Muscle of arm (tissue), 12 donors: ENCODE measurements around the gene CNIH3. TPM values are rescaled to one million over a fixed set of nuclear protein-coding genes. Genes with fewer than 3 reads are reported as not detected.
"Not testable (repeated sequence)": the region's sequence is repeated elsewhere in the genome, so short reads cannot be mapped to it uniquely, and the experiment has no call there.

Source experiments
- DNase-seq: peaks from one replicate; pipeline ENCODE4 v3.0.0-alpha.2; 2013
- polyA plus RNA-seq, 12 donors: library from polyadenylated mRNA; unstranded; fragments of 120-200 nt; gene quantifications; one replicate each; pipeline ENCODE4 v1.2.1, GENCODE V29; 2013; ENCODE audit not compliant: insufficient read length in 12 of 12

CNIH3 gene
- polyA plus RNA-seq, 12 donors: 1.9 to 3.8 (median 3.3) TPM; not detected in 2

DNA sequence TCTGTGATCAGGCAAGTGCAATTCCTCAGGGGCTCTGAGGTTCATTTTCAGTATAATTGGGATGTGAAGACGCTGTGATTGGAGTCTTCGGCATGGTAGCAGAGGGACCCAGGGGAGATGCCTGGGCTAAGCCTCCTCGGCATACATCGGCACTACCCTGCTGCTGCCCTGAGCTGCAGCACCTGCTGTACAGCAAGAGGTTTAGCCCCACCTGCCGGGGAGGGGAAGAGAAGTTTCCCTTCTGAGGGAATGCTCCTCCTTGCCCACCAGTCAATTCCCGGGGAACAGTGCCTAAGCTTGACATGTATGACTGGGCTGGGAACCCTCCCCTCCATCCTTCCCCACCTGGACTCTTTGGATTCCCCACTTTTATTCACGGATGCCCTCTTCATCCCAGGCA lies 24.9 kb downstream of the CNIH3 start:
- no peak for DNase-seq

DNA sequence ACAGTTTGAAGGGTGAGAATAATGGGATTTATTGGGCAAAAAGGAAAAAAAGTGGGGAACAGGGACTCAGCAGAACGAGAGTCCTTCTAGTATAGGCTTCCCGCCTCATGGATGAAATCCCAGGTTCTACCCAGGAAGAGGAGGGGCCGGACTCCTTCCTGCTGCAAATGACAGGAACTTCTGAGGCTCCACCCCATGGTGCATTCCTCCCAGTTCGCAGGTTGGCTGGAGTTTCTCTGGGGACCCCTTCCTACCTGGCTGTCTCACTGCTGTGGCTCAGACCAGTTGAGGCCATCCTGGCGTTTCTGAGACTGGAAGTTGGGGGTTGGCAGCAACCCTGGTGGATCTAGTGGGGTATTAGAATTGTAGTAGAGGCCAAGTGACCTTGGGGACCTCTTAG lies 27.5 kb downstream of the CNIH3 start:
- no peak for DNase-seq

DNA sequence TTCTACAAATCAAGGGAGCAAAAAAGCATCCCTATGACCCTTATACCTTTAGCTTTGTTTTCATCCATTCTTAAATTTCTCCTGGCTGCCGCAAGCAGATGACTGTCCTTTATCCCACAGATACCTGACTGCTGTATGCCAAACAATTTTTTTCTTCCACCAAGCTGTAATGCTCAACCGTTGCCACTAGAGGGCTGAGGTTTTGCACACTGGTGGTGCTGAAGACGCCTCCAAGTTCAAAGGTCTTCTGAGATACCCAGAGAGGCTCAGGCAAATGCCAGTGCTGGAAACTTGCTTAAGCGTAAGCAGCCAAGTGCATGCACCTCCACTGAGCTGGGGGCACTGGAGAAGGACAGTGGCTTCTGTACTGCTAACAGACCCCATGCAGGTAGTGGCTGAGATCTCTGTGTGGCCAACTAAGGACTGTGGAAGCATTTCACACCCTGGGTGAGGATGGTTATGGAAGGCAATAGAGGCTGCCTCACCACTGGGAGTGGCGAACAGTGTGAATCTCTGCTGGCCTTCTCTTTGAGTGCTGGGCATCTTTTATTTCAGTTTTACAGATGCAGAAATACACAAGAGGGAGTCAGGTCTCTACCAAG lies 28.5 kb downstream of the CNIH3 start:
- peak; percentile 41 for DNase-seq

DNA sequence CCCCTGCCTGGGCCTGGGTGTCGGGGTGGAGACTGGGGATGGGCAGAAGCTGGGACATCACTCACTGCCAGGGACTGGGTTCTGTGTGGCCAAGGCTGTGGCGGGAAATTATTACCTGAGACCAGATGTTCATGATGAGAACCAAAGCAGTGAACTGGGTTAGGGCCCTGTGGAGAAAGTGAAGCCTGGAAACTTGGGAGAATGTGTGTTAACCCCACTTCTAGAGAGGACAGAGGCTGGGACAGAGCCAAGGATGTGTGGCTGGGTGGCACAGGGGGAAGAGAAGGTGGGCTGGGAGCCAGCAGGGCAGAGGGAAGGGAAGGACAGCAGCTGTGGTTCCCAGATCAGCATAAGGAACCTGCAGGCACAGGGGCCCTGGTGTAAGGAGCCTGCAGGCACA lies 31.3 kb downstream of the CNIH3 start:
- no peak for DNase-seq

DNA sequence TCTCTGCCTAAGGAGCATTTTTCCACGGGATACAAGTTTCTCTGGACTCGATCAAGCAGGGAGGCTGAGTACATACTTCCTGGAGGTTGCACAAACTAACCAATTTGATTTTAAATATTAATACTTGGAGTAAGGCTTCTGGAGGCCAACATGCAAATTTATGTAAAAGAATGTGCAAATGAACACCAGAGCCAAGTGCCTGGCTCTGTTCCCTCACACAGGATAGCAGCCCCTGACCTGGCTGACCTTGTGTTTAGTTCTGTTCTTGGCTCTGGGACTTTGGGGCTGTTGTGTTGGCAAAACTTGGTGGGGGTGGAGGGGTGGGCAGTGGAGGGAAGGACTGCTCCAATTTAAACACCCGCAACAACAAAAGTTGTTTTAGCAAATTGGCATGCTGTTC lies 34.2 kb downstream of the CNIH3 start:
- no peak for DNase-seq

DNA sequence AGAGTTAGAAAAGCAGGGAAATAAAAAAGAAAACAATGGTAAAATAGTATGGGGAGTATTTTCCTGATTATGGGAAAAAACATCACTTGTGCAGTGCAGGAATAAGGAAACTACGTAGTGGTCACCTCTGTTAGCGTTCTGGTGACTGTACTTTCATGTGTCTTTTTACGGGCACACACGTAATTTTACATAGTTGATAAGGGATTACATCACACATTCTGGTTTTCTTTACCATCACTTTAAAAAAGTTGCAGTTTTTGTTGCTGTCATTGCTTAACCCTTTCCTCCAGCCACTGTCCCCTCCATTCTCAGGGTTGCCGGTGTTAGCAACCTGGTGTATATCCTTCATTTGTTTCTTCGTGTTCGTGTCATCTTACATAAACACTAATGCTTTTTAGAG lies 35.1 kb downstream of the CNIH3 start:
- DNase-seq: no peak

DNA sequence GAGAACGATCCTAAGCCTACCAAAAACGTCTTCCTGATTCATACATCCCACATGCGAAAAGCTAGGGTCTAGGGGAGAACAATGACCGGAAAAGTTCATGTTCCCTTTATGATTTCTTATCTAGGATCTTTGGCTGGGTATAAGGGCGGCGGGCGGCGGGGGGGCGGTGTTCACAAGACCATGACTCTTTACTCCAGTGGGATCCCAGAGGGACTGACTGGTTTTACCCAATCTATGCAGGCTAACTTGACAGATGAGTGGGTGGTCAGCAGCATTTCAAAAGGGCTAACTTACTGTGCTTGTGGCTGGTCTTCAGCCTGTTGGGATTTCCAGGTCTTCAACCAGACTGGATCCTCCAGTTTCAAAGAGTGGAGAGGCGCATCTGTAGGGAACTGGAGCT lies 40.3 kb downstream of the CNIH3 start:
- DNase-seq: no peak

DNA sequence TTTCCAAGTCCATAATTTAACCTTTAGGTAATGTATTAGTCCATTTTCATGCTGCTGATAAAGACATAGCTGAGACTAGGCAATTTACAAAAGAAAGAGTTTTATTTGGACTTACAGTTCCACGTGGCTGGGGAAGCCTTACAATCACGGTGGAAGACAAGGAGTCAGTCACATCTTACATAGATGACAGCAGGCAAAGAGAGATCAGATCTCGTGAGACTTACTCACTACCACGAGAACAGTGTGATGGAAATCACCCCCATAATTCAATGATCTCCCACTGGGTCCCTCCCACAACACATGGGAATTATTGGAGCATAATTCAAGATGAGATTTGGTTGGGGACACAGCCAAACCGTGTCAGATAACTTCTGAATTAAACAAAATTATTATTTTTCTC lies 44.0 kb downstream of the CNIH3 start:
- no peak for DNase-seq

DNA sequence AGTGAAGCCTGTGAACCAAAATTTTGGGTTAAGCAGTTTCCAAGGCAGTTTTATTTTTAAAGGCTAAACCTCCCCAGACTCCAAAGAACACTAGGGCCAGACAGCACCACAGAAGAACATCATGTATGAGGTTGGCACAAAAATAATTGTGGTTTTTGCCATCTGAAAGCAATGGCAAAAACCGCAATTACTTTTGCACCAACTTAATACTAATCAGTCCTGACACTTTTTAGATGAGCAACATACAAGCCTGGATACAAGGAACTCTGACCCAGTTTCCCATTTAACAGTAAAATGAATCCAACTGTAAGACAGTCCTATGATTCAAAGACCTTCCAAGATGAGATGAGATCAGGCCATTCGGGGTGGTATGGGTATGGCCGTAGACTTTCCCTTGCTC lies 46.8 kb downstream of the CNIH3 start:
- no peak for DNase-seq

DNA sequence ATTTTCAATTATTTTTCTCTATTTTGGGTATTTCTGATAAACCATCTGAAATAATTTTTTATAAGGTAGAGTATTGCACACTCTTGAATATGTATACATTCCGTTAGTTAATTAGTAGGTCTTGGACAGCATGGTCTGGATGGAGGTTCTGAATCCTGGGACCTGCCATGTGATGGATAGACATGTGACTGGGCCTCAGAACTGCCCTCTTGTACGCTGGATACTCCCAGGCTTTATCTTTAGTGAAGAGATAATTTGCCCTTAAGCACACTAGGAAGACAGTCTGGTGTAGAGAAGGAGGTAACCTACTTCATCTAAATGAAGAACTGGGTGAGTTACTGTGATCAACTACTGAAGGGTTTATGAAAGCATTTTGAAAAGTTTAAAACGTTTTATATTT lies 48.9 kb downstream of the CNIH3 start:
- DNase-seq: no peak

DNA sequence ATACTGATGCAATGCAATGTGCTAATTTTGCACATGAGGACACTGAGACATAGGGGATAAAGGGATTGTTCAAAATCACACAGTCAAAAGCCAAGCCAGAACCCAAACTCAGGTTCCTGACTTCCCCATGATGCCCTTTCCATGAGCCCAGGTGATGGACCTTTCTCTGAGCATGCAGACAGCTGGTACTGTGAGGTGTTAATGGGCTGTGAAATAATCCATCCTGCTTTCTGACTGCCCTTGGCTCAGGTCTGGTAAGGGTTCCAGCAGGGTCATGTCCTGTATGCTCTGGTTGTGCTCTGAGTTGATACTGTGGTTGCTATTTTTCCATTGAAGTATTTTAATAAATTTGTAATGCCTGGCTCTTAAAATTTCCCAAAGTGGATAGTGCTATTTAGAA lies 50.0 kb downstream of the CNIH3 start:
- no peak for DNase-seq

DNA sequence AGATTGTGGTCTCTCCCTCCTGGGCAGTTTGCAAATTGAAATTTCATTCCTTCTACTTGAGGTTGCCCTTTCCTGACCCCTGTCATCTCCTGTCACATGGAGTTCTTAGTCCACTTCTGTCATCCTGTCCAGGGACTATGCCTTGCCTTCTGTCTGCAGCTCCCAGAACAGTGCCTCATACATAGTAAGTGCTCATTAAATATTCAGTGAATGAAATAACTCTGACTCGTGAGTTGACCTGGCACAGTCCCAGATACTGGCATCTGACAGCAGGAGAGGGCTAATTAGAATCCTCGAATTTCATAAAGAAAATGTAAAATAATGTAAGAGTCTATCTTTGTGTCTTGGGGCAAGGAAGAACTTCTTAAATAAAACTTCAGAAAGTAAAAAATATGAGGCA lies 50.8 kb downstream of the CNIH3 start:
- DNase-seq: no peak

DNA sequence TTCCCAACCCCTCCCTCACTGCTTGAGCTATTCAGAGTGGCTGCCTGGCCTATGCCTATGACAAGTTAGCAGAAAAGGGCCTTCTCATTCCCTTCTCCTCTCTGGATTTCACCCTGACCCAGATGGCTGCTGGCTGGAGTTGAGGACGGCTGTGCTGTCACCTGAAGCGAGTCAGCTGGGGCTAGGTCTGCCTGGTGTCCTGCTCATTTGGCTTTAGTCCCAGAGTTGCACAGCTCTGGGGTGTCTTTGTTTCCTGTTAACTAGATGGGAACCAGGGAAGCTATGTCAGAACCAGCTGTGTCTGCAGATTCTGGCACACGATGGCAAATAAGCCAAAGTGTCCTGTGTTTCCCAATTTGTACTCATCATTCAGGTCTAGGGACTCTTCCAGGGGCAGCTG lies 52.9 kb downstream of the CNIH3 start:
- no peak for DNase-seq

DNA sequence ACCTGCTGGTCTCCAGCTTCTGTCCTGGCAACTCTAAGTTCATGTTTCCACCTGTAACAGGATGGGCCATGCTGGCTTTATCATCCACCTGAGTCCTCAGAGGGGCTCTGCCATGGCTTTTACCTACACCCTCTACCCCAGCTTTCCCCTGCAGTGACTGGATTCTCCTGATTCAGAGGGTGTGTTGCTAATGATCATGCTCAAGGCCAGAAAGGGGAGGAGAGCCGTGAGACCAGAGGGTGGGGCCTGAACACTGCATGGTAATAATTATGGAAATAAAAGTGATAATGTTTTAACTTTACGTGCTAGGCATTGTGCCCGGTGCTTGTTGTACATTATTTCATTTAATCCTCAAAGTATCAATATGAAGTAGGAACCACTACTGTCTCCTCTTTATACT lies 53.3 kb downstream of the CNIH3 start:
- no peak for DNase-seq

DNA sequence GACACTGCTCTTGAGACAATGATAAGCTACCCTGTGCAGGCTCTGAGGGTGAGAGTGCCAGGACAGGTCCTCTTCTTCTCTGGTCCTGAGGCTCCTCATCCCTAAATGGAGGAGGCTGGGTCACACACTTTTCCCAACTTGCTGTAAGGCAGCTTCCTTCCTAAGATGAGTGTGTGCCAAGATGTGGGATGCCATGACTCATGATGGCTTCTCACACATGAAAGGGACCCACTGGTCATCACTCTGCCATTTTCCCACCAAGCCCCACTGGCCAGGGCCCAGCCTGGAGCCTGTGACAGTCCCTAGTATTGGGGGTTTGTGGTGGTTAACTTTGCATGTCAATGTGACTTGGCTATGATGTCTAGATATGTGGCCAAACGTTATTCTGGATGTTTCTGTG lies 54.4 kb downstream of the CNIH3 start:
- no peak for DNase-seq

DNA sequence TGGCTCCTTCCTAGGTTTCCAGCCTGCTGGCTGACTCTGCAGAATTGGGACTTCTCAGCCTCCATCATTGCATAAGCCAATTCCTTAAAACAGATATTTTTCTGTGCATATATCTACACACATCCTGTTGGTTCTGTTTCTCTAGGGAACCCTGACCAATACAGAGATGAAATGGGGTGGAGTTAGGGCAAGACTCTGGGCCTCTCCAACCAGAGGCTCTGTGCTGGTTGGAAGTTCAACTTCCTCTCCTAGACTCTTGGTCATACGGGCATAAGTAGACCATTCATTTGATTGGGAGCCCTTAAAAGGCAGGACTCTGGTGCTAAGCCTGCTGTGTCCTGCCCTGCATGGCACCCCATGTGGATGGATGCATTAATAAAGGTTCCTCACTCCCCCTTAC lies 55.0 kb downstream of the CNIH3 start:
- no peak for DNase-seq

DNA sequence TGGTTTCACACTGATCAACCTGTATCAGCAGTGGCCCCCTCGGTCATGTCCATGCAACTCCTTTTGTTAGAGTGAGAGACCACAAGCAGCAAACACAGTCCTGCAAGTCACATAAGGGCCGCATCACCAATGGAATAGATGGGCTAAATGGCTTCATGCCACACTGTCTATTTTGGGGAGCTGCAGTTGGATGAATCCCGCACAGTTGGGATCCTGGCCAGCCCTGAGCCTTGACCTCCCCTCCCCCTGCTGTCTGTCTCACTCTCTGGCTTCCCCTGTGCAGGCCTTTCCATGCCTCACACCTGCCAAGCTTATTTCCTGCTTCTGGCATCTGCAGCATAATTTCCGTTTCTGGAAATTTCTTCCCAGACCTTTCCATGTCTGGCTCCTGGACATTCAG lies 57.0 kb downstream of the CNIH3 start:
- DNase-seq: peak; percentile 13

DNA sequence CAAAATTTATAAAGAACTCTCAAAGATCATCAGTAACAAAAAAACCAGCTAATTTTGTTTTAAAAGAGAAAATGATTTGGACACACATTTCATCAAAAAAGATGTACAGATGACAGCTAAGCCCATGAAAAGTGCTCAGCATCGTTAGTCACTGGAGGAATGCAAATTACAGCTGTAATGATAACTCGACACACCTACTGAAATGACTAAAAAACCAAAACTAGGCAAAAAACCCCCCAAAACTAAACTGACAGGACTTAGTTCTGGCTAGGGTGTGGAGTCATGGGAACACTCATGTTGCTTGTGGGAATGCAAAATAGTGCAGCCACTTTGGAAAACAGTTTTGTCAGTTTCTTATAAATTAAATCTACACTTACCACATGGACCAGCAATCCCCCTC lies 59.5 kb downstream of the CNIH3 start:
- no peak for DNase-seq

DNA sequence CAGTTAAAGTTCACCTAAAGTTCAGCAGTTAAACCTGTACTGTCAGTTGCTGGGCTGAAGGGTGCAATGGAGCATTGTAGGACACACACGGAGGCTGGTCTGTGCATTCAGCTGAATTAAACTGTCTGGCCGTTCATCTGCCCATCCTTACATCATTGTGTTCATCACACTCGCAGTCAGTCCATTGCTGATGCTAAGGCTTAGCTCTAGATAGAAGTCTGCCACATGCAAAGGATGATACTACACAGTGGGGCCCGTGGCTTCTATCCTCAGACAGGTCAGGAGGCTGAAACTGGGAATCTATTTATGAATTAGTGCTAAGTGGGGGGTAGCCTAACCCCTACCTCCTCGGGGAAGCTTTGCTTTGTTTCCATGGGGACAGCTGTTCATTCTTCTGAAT lies 60.4 kb downstream of the CNIH3 start:
- DNase-seq: no peak

DNA sequence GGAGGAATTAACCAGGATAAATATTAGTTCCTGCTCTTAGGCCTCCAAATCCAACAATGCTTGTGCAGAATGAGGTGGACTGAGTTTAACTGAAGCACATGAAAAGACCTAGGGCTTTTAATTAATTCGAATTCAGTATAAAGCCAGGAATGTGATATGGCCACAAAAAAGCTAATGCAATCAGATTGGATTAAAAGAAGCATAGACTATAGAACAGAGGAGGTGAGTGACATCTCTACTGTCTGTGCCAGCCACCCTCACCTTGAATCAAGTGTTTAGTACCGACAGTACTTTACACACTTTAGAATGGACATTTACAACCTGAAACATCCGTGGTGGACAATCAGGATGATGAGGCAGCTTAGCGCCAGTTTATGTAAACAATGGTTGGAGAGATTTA lies 62.1 kb downstream of the CNIH3 start:
- DNase-seq: no peak

DNA sequence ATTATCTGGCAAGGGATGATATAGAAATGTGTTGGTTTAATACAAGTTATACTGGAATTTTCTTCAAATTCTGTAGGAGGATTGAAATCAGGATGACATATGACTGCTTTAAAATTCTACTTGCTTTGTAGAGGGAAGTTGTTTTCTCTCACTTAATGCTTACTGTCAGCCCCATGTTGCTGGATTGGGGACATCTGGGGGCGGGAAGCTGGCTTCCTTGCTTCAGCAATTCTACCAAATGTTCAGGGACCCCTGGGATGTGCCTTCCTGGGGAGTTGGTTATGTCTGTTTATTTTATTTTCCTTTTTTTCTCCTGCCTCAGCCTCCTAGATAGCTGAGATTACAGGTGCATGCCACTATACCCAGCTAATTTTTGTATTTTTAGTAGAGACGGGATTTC lies 63.5 kb downstream of the CNIH3 start:
- no peak for DNase-seq

DNA sequence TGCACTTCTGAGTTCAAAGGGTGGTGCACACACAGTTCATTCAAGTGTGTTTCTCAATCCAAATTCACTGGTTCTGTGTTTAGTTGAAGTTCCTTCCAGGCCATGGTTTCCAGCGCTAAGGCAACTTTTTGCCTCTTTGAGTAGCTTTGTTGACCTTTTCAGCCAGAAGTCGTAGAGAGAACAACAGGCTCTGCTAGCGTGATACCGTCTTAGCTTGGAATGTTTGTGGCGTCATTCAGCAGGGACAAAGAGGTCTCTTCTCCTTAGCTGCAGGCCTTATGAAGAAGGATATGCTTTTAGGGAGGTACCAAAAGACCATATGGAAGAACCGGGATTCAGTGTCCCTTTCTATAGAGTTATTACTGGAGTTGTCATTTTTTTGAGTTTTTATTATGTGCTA lies 65.7 kb downstream of the CNIH3 start:
- DNase-seq: no peak

DNA sequence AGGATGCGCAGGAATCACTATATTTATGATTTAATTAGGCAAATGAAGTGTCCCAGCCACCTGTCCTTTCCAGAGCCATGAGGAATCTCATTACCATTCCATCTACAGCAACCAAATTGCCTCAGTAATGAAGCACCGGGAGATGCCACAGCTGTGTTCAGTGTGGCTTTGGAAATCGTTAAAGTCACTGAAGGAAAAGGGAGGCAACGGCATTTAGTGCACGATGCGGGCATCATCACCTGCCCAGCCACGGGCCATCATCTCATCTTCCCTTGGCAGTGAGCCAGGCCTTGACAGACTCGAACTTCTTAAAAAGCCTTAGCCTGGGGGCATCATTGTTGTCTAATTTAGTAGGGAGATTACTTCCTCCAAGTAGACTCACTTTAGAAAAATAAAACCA lies 67.8 kb downstream of the CNIH3 start:
- DNase-seq: no peak

DNA sequence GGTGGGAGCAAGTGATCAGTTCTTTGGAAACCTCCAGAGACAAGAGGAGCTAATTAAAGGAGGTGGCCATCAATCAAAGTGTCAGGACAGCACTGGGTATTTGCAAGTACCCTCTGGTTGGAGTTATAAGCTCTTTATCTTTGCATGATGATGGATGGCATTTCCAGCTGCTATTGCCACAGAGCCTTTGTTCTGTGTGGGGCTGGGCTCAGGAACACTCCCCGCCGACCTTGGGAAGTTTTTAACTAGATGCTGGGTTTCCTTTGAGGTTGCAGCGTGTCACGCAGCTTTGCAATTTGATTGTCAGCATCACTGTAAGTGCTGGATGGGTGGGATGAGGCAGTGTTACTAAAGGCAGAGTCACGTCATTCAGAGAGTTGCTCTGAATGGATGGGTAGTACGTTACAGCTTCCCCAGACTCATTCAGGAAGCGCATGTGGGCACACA lies 68.9 kb downstream of the CNIH3 start:
- DNase-seq: no peak

DNA sequence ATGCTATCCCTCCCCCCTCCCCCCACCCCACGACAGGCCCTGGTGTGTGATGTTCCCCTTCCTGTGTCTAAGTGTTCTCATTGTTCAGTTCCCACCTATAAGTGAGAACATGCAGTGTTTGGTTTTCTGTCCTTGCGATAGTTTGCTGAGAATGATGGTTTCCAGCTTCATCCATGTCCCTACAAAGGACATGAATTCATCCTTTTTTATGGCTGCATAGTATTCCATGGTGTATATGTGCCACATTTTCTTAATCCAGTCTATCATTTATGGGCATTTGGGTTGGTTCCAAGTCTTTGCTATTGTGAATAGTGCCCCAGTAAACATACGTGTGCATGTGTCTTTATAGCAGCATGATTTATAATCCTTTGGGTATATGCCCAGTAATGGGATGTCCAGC lies 70.0 kb downstream of the CNIH3 start:
- DNase-seq: not testable (repeated sequence)
